Neutrophil (primary cell): ENCODE data around the gene GPR153.

Experiments
- H3K27ac ChIP-seq: fragments of 200-600 bp; sonication (generic); 2 replicates; pipeline ENCODE4 v1.5.1; 2016; ENCODE audit warnings: mild to moderate bottlenecking, moderate library complexity
- H3K27me3 ChIP-seq: fragments of 200-600 bp; sonication (generic); 2 replicates; pipeline ENCODE4 v1.6.0; 2016; ENCODE audit warnings: mild to moderate bottlenecking
- H3K36me3 ChIP-seq: fragments of 200-600 bp; sonication (generic); 2 replicates; pipeline ENCODE4 v1.5.1; 2017
- H3K4me1 ChIP-seq, 2 experiments: fragments of 200-600 bp in 1 of 2; sonication (generic) in 1 of 2; 1 replicate in 1 of 2; 2 replicates in 1 of 2; pipeline versions ENCODE4 v1.5.1 to v1.6.1; 2013 to 2016; ENCODE audit warnings: low read depth in 1 of 2, low read length in 1 of 2, mild to moderate bottlenecking in 1 of 2, moderate library complexity in 1 of 2; ENCODE audit not compliant: control insufficient read depth in 1 of 2, insufficient read depth in 1 of 2
- H3K4me3 ChIP-seq, 2 experiments: fragments of 200-600 bp in 1 of 2; sonication (generic) in 1 of 2; 1 replicate in 1 of 2; 2 replicates in 1 of 2; pipeline ENCODE4 v1.5.1; 2013 to 2016; ENCODE audit warnings: low read depth in 1 of 2, low read length in 1 of 2, mild to moderate bottlenecking in 1 of 2, moderate library complexity in 1 of 2
- H3K9me3 ChIP-seq: fragments of 200-600 bp; sonication (generic); 2 replicates; pipeline ENCODE4 v1.5.1; 2016
- CTCF ChIP-seq: fragments of 200-600 bp; sonication (generic); IDR thresholded peaks from 2 replicates; pipeline ENCODE4 v1.5.1; 2016; ENCODE audit warnings: antibody characterized with exemption

The GPR153 gene

GRCh38 chr1:6209661-6210580 is 51.0 kb downstream of the GPR153 start:
- Histone ChIP-seq H3K9me3 (no peaks in the 10 kb centered on the region), H3K4me1 (peaks cover 25 to 31% of the 10 kb centered on the region in 2 experiments), H3K27ac (no peak overlapping the region), H3K4me3 (peak overlapping the region in 1 of 2 experiments; percentile 36), H3K27me3 (peaks cover 92% of the 10 kb centered on the region), H3K36me3 (no peaks in the 10 kb centered on the region)
- TF ChIP-seq CTCF: no peak

- Histone ChIP-seq H3K9me3 (no peaks in the 10 kb centered on the region), H3K27me3 (peaks cover 99% of the 10 kb centered on the region), H3K4me3 (peak overlapping the region in 1 of 2 experiments; percentile 36), H3K27ac (no peak overlapping the region), H3K4me1 (peaks cover 26 to 34% of the 10 kb centered on the region in 2 experiments), H3K36me3 (no peaks in the 10 kb centered on the region)
- TF ChIP-seq CTCF: peak; percentile 6
Measured at GRCh38 chr1:6208723-6209660, 51.9 kb downstream of the GPR153 start.

- H3K36me3 ChIP-seq: no peaks in the 10 kb centered on the region
- H3K4me1 ChIP-seq: peaks cover 26 to 34% of the 10 kb centered on the region in 2 experiments
- no peaks in the 10 kb centered on the region for H3K9me3 ChIP-seq
- H3K4me3 ChIP-seq: no peak overlapping the region
- TF ChIP-seq CTCF: no peak
- H3K27me3 ChIP-seq: peaks cover 100% of the 10 kb centered on the region
- no peak overlapping the region for H3K27ac ChIP-seq
Measured at GRCh38 chr1:6207921-6208320, 53.0 kb downstream of the GPR153 start.

- TF ChIP-seq CTCF: no peak
- H3K4me1 ChIP-seq: peaks cover 26 to 34% of the 10 kb centered on the region in 2 experiments
- no peak overlapping the region for H3K4me3 ChIP-seq
Measured at GRCh38 chr1:6207075-6207885, 53.6 kb downstream of the GPR153 start.

GRCh38 chr1:6206520-6206855 is 54.4 kb downstream of the GPR153 start:
- Histone ChIP-seq H3K27me3 (peaks cover 98% of the 10 kb centered on the region), H3K27ac (no peak overlapping the region), H3K36me3 (no peaks in the 10 kb centered on the region), H3K4me1 (peaks cover 26 to 34% of the 10 kb centered on the region in 2 experiments), H3K9me3 (no peaks in the 10 kb centered on the region), H3K4me3 (peak overlapping the region in 1 of 2 experiments; percentile 14)
- TF ChIP-seq CTCF: no peak

More at GRCh38 chr1:6207075-6207885, 53.6 kb downstream of the GPR153 start:
- Histone ChIP-seq H3K27me3 (peaks cover 100% of the 10 kb centered on the region), H3K27ac (no peak overlapping the region), H3K36me3 (no peaks in the 10 kb centered on the region), H3K9me3 (no peaks in the 10 kb centered on the region)
